Fibroblast of lung (primary cell): Measurements from ENCODE around the gene ANP32E. TPM values are rescaled to one million over a fixed set of nuclear protein-coding genes. Genes with fewer than 3 reads are reported as not detected.

Source experiments
- DNase-seq, 2 donors: peaks; one replicate each; pipeline versions ENCODE4 v3.0.0 to v3.0.0-alpha.2; 2010; ENCODE audit warnings: low read depth in 2 of 2
- H2AFZ ChIP-seq: 2 replicates; pipeline ENCODE4 v1.5.1; 2012; ENCODE audit warnings: low read length, control low read depth, inconsistent platforms
- H3K27ac ChIP-seq: 2 replicates; pipeline ENCODE4 v1.5.1; 2011; ENCODE audit warnings: low read length, control low read depth; ENCODE audit not compliant: insufficient read depth
- H3K27me3 ChIP-seq: 2 replicates; pipeline ENCODE4 v1.5.1; 2011; ENCODE audit warnings: mild to moderate bottlenecking, low read length; ENCODE audit not compliant: control insufficient read depth, insufficient read depth
- H3K36me3 ChIP-seq: 2 replicates; pipeline ENCODE4 v1.5.1; 2011; ENCODE audit warnings: low read length; ENCODE audit not compliant: control insufficient read depth, insufficient read depth
- H3K4me1 ChIP-seq: 2 replicates; pipeline ENCODE4 v1.5.1; 2011; ENCODE audit warnings: low read length; ENCODE audit not compliant: control insufficient read depth, insufficient read depth; ENCODE audit errors: extremely low read depth
- H3K4me2 ChIP-seq: 2 replicates; pipeline ENCODE4 v1.5.1; 2011; ENCODE audit warnings: low read length, control low read depth; ENCODE audit not compliant: insufficient read depth; ENCODE audit errors: extremely low read depth
- H3K4me3 ChIP-seq, 4 experiments: fragments of 200-600 bp in 1 of 4; sonication (generic) in 1 of 4; replicated peaks in 1 of 4; 2 replicates each; pipeline ENCODE4 v1.5.1; 2011 to 2016; ENCODE audit warnings: low read length in 4 of 4, low read depth in 3 of 4, mild to moderate bottlenecking in 3 of 4, control low read depth in 2 of 4, inconsistent platforms in 1 of 4, mixed read lengths in 1 of 4; ENCODE audit not compliant: insufficient read depth in 1 of 4; ENCODE audit errors: control extremely low read depth in 1 of 4
- H3K79me2 ChIP-seq: 2 replicates; pipeline ENCODE4 v1.5.1; 2012; ENCODE audit warnings: mild to moderate bottlenecking, low read length, inconsistent platforms; ENCODE audit not compliant: control insufficient read depth, insufficient read depth
- H3K9ac ChIP-seq: 2 replicates; pipeline ENCODE4 v1.5.1; 2011; ENCODE audit warnings: mild to moderate bottlenecking, low read length, control low read depth; ENCODE audit not compliant: insufficient read depth
- H3K9me3 ChIP-seq: 2 replicates; pipeline ENCODE4 v1.5.1; 2012; ENCODE audit warnings: low read depth, low read length; ENCODE audit not compliant: control insufficient read depth, insufficient read depth
- H4K20me1 ChIP-seq: 2 replicates; pipeline ENCODE4 v1.5.1; 2011; ENCODE audit warnings: low read length; ENCODE audit not compliant: control insufficient read depth, insufficient read depth; ENCODE audit errors: extremely low read depth
- CTCF ChIP-seq, 2 donors: IDR thresholded peaks in 1 of 2; conservative IDR thresholded peaks in 1 of 2; 1 replicate in 1 of 2; 2 replicates in 1 of 2; pipeline ENCODE4 v1.5.1; 2011 to 2012; ENCODE audit warnings: low read length in 2 of 2, control low read depth in 1 of 2, inconsistent platforms in 1 of 2, low read depth in 1 of 2, mild to moderate bottlenecking in 1 of 2
- EZH2 ChIP-seq: IDR thresholded peaks from 2 replicates; pipeline ENCODE4 v1.5.1; 2012; ENCODE audit warnings: low read length, control low read depth, mild to moderate bottlenecking; ENCODE audit errors: missing control alignments
- polyA plus RNA-seq, 2 donors: library from polyadenylated mRNA; depleted of rRNA in 1 of 2; stranded (reverse) in 1 of 2; unstranded in 1 of 2; fragments of >200 nt; gene quantifications; 2 replicates each; pipeline ENCODE4 v1.2.1, GENCODE V29; 2011 to 2012; ENCODE audit warnings: missing spikeins in 1 of 2
- total RNA-seq: library from RNA; depleted of rRNA; stranded (reverse); fragments of >200 nt; gene quantifications from 2 replicates; pipeline ENCODE4 v1.2.1, GENCODE V29; 2014

ANP32E gene
- total and polyA plus RNA-seq, 2 donors (not counting 1 experiment from before 2014, with no cell fraction given): 22.4 to 24.6 TPM

DNA sequence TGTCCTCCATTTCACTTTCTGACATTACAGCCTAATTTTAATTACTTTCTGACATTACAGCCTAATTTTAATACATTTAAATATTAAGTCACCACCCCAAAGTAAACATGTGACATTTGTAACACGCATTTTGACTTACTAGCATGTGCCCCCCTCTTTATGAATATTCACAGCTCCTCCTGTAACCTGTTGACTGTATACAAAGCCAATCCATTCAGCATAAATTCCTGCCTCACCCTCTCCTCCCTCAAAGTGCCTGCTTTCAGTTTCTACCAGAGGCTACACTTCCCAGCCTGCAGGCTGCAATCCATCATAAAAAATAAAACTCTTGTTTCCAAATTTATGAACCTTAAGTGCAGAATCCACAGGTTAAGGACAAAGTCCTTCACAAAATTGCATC lies 39.5 kb downstream of the ANP32E start:
- H2AFZ ChIP-seq: no peak overlapping the region
- H3K27me3 ChIP-seq: no peaks in the 10 kb centered on the region
- no peaks in the 10 kb centered on the region for H4K20me1 ChIP-seq
- H3K36me3 ChIP-seq: no peaks in the 10 kb centered on the region
- H3K4me3 ChIP-seq: no peak overlapping the region
- H3K79me2 ChIP-seq: no peaks in the 10 kb centered on the region
- TF ChIP-seq CTCF (conservative IDR thresholded peaks at IDR 0.05 in 1 of 2, IDR thresholded peaks at IDR 0.05 in 1 of 2; ENCODE audit: low read depth in 1 of 2, low read length in 2 of 2): no peak
- no peak for TF ChIP-seq EZH2
- H3K4me1 ChIP-seq: peaks cover 5% of the 10 kb centered on the region
- no peak for DNase-seq
- no peak overlapping the region for H3K4me2 ChIP-seq
- H3K9me3 ChIP-seq: no peaks in the 10 kb centered on the region
- no peak overlapping the region for H3K9ac ChIP-seq
- H3K27ac ChIP-seq: no peak overlapping the region

GRCh38 chr1:150194381-150195031 lies 41.4 kb downstream of the ANP32E start:
- no peak overlapping the region for H3K27ac ChIP-seq

DNA sequence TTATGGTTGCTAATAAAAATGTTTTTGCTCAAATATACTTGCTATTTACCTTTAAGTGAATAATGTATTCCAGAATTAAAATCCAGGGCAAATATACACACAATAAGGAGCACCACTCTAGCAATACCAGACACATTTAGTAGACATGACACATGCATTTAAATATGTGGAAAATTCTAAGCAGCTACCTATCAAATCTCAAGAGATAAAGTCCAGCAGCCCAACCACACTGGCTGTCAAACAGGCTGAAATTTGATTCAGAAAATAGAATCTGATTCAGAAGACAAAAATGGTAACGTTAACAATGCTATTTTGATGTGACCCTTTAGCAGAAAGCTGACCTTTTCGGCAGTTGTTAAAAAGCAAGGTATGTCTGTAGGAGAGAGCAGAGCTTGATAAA lies 43.9 kb downstream of the ANP32E start:
- no peak for TF ChIP-seq EZH2
- no peak for TF ChIP-seq CTCF (conservative IDR thresholded peaks at IDR 0.05 in 1 of 2, IDR thresholded peaks at IDR 0.05 in 1 of 2; ENCODE audit: low read depth in 1 of 2, low read length in 2 of 2)
- no peak overlapping the region for H3K9ac ChIP-seq

More at GRCh38 chr1:150194381-150195031, 41.4 kb downstream of the ANP32E start:
- no peak for TF ChIP-seq EZH2
- TF ChIP-seq CTCF (conservative IDR thresholded peaks at IDR 0.05 in 1 of 2, IDR thresholded peaks at IDR 0.05 in 1 of 2; ENCODE audit: low read depth in 1 of 2, low read length in 2 of 2): no peak
- peak in 1 of 2 donors; percentile 81 for DNase-seq
- peak overlapping the region; percentile 59 for H2AFZ ChIP-seq
- peaks cover 5% of the 10 kb centered on the region for H3K4me1 ChIP-seq
- no peaks in the 10 kb centered on the region for H4K20me1 ChIP-seq
- H3K9me3 ChIP-seq: no peaks in the 10 kb centered on the region
- no peaks in the 10 kb centered on the region for H3K36me3 ChIP-seq
- no peaks in the 10 kb centered on the region for H3K79me2 ChIP-seq
- H3K9ac ChIP-seq: no peak overlapping the region
- H3K4me2 ChIP-seq: no peak overlapping the region
- no peak overlapping the region for H3K4me3 ChIP-seq
- H3K27me3 ChIP-seq: no peaks in the 10 kb centered on the region

More for the DNA sequence above, 43.9 kb downstream of the ANP32E start:
- Histone ChIP-seq H2AFZ (no peak overlapping the region), H3K4me2 (no peak overlapping the region), H3K36me3 (no peaks in the 10 kb centered on the region), H3K79me2 (no peaks in the 10 kb centered on the region), H3K27ac (no peak overlapping the region), H3K4me1 (peaks cover 7% of the 10 kb centered on the region), H3K4me3 (no peak overlapping the region), H4K20me1 (no peaks in the 10 kb centered on the region), H3K27me3 (no peaks in the 10 kb centered on the region), H3K9me3 (no peaks in the 10 kb centered on the region)
- DNase-seq: peak in 1 of 2 donors; percentile 94
